Suprapubic skin (tissue), 4 donors: ENCODE measurements around the gene LRRFIP1.

Experiments used
- EP300 ChIP-seq: sonication (generic); formaldehyde crosslinking; IDR thresholded peaks from one replicate; pipeline ENCODE4 v1.6.1; 2017; ENCODE audit warnings: antibody characterized with exemption
- POLR2AphosphoS5 ChIP-seq, 3 donors: sonication (generic); formaldehyde crosslinking; IDR thresholded peaks; one replicate each; pipeline ENCODE4 v1.6.1; 2017; ENCODE audit warnings: antibody characterized with exemption in 3 of 3
- TF ChIP-seq, protein P1 (sequence below), 2 donors: fragments of 200-600 bp in 1 of 2; fragments of 450-650 bp in 1 of 2; sonication (generic) in 1 of 2; IDR thresholded peaks; one replicate each; pipeline ENCODE4 v1.5.1; 2016 to 2019; ENCODE audit warnings: antibody characterized with exemption in 2 of 2, mild to moderate bottlenecking in 1 of 2, moderate library complexity in 1 of 2

DNA sequence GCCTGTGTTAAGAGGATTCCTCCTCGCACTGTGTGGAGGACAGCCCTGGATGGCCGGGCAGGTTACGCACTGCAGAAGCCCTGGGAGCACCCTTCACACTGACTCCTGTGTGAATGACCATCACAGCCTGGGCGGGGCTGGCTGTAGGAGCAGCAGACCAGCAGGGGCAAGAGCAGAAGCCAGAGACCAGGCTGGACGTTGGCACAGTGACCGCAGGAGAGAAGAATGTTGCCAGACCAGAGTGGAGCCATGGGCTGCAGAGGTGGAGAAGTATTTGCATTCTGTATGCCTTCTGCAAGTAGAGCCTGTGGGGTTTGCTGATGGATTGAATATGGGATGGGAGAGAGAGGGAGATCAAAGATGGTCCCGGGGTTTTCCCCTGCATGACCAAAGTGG is 23.1 kb downstream of the LRRFIP1 start:
- TF ChIP-seq, protein P1, sequence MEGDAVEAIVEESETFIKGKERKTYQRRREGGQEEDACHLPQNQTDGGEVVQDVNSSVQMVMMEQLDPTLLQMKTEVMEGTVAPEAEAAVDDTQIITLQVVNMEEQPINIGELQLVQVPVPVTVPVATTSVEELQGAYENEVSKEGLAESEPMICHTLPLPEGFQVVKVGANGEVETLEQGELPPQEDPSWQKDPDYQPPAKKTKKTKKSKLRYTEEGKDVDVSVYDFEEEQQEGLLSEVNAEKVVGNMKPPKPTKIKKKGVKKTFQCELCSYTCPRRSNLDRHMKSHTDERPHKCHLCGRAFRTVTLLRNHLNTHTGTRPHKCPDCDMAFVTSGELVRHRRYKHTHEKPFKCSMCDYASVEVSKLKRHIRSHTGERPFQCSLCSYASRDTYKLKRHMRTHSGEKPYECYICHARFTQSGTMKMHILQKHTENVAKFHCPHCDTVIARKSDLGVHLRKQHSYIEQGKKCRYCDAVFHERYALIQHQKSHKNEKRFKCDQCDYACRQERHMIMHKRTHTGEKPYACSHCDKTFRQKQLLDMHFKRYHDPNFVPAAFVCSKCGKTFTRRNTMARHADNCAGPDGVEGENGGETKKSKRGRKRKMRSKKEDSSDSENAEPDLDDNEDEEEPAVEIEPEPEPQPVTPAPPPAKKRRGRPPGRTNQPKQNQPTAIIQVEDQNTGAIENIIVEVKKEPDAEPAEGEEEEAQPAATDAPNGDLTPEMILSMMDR (IDR thresholded peaks at IDR 0.05): no peak
- TF ChIP-seq EP300 (no peak), POLR2AphosphoS5 (IDR thresholded peaks at IDR 0.05) (no peak)
